Left forelimb (tissue), 1 donor: ENCODE measurements around the gene OTULIN.

Source experiments
- DNase-seq: peaks from one replicate; pipeline ENCODE4 v3.0.0-alpha.2; 2018; ENCODE audit warnings: low spot score

OTULIN gene

GRCh38 chr5:14721990-14722656 is 57.6 kb downstream of the OTULIN start:
- DNase-seq = no peak

- no peak for DNase-seq
Observed at GRCh38 chr5:14722923-14723322, 58.4 kb downstream of the OTULIN start.

DNA sequence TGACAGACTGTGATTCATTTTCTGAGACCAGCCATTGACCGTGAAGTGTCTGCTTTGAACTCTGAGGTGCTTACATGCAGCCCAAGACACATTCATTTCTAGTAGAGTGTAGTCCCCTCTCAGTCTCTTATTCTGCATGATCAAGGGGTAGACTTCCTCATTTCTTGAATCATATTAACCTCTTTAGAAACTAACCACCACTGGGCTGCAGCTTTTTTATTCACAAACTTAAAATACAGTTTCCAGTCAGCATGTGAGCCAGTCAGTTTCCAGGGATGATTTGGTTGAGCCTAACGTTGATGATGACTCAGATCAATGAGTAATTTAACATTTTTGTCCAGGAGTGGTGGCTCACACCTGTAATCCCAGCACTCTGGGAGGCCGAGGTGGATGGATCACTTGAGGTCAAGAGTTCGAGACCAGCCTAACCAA is 59.2 kb downstream of the OTULIN start:
- DNase-seq = no peak

DNA sequence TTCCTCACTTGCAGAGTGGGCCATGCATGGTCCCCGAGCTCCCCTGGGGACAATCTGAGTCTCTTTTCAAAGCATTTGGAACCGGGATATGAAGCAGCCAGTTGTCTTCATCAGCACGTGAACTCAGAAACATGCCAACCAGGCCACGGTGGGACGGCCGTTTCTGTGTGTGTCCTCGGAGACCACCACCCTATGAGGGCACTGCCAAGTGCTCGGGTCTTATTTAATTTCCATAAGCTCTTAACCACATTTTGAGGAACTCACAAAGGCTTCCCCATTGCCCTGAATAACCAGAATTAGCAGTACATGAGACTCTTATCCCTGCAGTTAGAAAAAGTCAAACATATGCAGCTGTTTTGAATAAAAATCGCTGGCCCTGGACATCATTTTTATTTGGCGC is 60.1 kb downstream of the OTULIN start:
- DNase-seq = no peak

- no peak for DNase-seq
Observed at GRCh38 chr5:14726066-14726838, 61.7 kb downstream of the OTULIN start.

DNA sequence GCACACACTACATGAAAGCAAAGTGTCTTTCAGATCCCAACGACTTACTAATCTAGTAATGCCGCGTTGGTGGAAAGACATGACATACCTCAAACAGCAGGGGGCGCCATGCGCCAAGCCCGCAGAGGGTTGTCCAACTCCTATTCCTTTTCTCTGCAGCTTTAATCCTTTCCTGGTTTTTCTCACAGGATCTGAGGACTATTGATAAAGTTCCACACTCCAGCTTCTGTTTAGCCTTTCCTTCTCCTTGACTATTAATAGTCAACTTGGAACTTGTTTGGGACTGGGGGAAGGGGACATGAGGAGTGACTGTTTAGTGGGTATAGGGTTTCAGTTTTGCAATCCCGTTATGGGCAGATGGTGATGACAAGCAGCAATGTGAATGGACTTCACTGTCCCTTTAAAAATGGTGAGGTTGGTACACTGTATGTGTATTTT is 62.9 kb downstream of the OTULIN start:
- peak; percentile 85 for DNase-seq

- DNase-seq = no peak
Observed at GRCh38 chr5:14727928-14728458, 63.5 kb downstream of the OTULIN start.

DNA sequence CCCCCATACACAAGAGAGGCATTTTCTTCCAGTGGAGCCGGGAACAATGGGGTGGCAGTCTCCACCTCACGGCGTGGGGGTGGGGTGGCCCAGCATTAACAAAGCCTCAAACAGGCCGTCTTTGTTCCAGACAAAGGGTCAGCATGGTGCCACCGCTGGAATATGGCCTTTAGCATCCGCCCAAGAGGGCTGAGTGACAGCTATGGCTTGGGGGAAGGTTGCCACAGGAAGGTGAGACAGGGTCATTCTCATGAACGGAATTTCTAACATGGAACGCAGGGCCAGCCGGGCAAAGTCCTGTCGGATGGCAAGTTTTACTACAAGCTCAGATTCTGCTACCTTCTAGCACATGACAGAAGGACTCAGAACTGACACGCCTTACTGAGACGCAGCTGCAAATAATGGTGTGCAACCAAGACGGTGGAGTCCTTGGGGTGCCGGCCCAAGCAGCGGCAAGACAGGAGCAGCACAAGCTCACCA is 64.0 kb downstream of the OTULIN start:
- DNase-seq = no peak

GRCh38 chr5:14729448-14730385 is 65.2 kb downstream of the OTULIN start:
- no peak for DNase-seq

GRCh38 chr5:14730466-14730865 is 65.9 kb downstream of the OTULIN start:
- no peak for DNase-seq

GRCh38 chr5:14730881-14731280 is 66.4 kb downstream of the OTULIN start:
- no peak for DNase-seq

GRCh38 chr5:14732991-14733390 is 68.5 kb downstream of the OTULIN start:
- no peak for DNase-seq

GRCh38 chr5:14733661-14734060 is 69.1 kb downstream of the OTULIN start:
- DNase-seq = no peak

GRCh38 chr5:14734396-14734795 is 69.9 kb downstream of the OTULIN start:
- no peak for DNase-seq

DNA sequence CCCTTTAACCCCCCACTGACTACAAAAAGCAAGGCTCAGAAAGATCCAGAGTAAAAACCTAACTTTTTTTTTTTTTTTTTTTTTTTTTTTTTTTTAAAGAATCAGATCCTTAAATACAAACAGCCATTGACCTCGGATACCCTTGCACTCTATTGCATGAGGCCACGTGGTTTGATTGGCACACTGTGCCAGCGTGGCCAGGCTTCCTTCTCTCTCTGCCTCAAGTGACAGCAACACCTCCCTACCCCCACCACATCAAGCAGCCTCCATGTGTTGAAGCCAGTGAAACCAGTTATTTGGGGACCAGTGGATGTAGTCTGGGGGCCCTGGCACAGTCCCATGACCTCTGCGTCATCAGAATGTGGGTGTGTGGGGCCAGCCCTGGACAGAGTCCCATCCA is 71.4 kb downstream of the OTULIN start:
- no peak for DNase-seq

GRCh38 chr5:14737291-14737690 is 72.8 kb downstream of the OTULIN start:
- no peak for DNase-seq

DNA sequence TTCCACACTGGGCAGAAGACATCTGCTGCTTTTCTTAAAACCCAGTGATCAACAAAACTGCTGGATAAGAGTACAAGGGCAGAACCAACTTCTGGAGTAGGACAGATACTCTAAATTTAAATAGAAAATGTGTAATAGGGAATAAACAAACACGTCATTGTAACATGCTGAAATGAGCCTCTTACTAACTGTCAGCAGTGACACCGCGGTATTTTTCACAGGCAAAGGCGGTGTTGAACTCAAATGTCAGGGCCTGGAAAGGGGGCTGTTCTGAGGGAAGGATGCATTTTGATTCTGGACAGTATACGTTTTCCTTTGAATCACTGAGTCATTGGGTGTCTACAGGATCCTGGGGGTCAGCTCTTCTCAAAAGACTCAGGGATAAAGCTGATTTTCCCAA is 73.5 kb downstream of the OTULIN start:
- DNase-seq = no peak

DNA sequence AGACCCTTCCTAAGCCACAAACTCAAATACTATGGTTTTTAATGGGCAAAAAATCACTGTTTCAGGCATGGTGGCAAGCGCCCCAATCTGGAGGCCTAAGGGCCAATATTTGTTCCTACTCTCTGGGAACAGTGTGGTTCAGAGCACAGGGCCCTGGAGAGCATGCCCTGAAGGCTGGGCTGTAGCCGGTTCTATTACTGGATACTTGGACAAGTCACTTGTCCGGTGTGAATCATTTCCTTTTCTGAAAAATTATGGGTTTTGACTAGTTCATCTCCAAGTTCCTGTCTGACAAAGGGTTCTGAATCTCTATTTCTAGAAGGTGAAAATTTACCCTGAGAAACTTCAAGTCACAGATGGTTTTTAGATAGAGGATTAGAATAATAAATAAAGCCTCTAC is 75.0 kb downstream of the OTULIN start:
- no peak for DNase-seq

GRCh38 chr5:14739981-14740380 is 75.5 kb downstream of the OTULIN start:
- no peak for DNase-seq

DNA sequence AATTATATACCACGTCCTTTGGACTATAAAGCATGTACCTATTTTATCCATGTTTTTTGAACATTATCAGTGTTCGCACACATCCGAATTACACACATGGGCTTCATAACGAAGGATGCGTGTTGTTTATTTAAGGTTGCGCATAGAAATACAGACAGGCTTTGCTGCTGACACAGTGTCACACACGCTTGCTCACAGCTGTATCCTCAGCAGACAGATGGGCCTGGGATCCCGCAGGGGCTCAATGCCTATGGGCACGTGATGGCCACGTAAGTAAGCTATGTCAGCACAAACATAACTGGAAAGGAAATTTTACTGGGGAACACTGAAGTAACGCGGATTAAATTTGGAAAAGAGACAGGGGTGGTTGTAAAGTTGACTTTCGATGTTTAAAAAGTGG is 76.6 kb downstream of the OTULIN start:
- DNase-seq = no peak

DNA sequence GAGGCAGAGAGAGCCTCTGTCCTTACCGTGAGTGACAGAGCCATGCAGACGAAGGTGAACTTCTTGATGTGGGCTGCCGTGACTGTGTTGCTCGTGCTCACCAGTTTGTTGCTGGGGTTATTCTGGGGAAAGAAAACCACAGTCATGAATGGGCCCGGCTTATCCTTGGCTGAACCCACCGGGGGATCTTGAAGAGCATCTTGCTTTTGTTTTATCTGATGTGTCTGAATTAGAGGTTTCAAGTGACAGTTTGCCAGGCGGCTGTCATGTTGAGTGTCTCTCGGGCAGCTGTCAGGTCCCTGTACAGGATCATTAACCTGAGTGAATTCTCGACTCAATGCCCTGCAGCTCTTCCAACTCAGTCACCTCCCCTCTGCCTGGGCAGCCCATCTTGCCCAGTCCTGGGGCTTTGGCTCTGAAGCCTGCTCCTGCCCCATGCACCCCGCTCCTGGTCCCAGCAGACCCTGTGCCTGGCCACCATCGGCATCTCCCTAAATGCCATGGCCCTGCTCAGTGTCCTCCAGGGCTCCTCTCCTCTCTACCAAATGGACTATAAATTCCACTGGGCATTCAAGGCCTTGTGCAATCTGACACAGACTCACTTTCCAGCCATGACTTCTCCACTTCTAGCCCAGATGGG is 77.4 kb downstream of the OTULIN start:
- no peak for DNase-seq

DNA sequence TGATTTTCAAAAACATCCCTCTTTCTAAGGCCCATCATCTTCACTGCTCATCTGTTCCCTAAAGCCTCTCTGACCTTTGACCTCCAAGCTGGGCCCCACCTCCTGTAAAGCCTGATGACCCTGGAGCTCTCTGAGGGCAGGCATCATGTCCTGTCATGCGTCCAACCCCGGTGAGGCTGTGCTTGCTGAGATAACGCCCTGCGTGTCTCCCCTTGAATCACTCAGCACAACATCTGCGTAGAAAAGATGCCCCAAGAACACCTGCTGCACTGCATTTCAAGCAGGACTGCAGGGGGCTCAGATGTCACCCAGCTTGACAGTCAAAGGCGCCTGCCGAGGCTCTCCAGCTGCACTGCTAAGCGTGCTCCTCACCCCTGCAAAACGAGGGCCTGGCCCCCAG is 78.0 kb downstream of the OTULIN start:
- DNase-seq = no peak
